ENCODE data around the gene MAP4K3.
"Not testable (repeated sequence)": the region's sequence is repeated elsewhere in the genome, so short reads cannot be mapped to it uniquely, and the experiment has no call there.

The MAP4K3 gene

GRCh38 chr2:39362595-39362994, 74.5 kb downstream of the MAP4K3 start:
- no peak overlapping the region for H3K4me3 ChIP-seq (ENCODE audit: low read depth, low read length)
- no peak for DNase-seq (ENCODE audit: low read depth, low spot score)
- CTCF ChIA-PET: interaction anchor here (1.0 to 1.5 kb wide), 4 partner anchors 9 to 231 kb away, joined by 3 to 4 read pairs (median 4); no protein-coding TSS in a partner anchor
- POLR2A ChIA-PET: no interaction called here
- no peak for TF ChIP-seq CTCF (IDR thresholded peaks at IDR 0.05; ENCODE audit: insufficient read depth, low read length, missing control alignments)

GRCh38 chr2:39361511-39361910, 75.6 kb downstream of the MAP4K3 start:
- no peak for TF ChIP-seq CTCF (IDR thresholded peaks at IDR 0.05; ENCODE audit: insufficient read depth, low read length, missing control alignments)
- ChIA-PET POLR2A (no interaction called here), CTCF (interaction anchor here (1.0 to 1.5 kb wide), 3 partner anchors 17 to 232 kb away, joined by 3 to 4 read pairs (median 4); no protein-coding TSS in a partner anchor)
- DNase-seq (ENCODE audit: low read depth, low spot score): no peak
- H3K4me3 ChIP-seq (ENCODE audit: low read depth, low read length): no peak overlapping the region

GRCh38 chr2:39360342-39360741, 76.7 kb downstream of the MAP4K3 start:
- POLR2A ChIA-PET; DNase-seq (ENCODE audit: low read depth, low spot score); CTCF ChIA-PET; H3K4me3 ChIP-seq (ENCODE audit: low read depth, low read length): not testable (repeated sequence)

- no peak for DNase-seq (ENCODE audit: low read depth, low spot score)
- TF ChIP-seq CTCF (IDR thresholded peaks at IDR 0.05; ENCODE audit: insufficient read depth, low read length, missing control alignments): no peak
- ChIA-PET CTCF (no interaction called here), POLR2A (no interaction called here)
- H3K4me3 ChIP-seq (ENCODE audit: low read depth, low read length): no peak overlapping the region
Measured at GRCh38 chr2:39359453-39360038, 77.5 kb downstream of the MAP4K3 start.

GRCh38 chr2:39356922-39357639, 80.0 kb downstream of the MAP4K3 start:
- no peak for DNase-seq (ENCODE audit: low read depth, low spot score)
- no peak overlapping the region for H3K4me3 ChIP-seq (ENCODE audit: low read depth, low read length)
- ChIA-PET POLR2A (no interaction called here), CTCF (interaction anchor here (1.2 to 1.4 kb wide), 2 partner anchors 10 to 23 kb away, joined by 3 read pairs; no protein-coding TSS in a partner anchor)
- no peak for TF ChIP-seq CTCF (IDR thresholded peaks at IDR 0.05; ENCODE audit: insufficient read depth, low read length, missing control alignments)

GRCh38 chr2:39350658-39351057, 86.4 kb downstream of the MAP4K3 start:
- ChIA-PET CTCF (no interaction called here), POLR2A (no interaction called here)
- H3K4me3 ChIP-seq (ENCODE audit: low read depth, low read length): no peak overlapping the region
- TF ChIP-seq CTCF (IDR thresholded peaks at IDR 0.05; ENCODE audit: insufficient read depth, low read length, missing control alignments): no peak
- no peak for DNase-seq (ENCODE audit: low read depth, low spot score)
